HepG2 (cell line): Measurements from ENCODE around the gene CDKN2C. TPM values are rescaled to one million over a fixed set of nuclear protein-coding genes. Genes with fewer than 3 reads are reported as not detected.
A peak's percentile ranks its signal among the peaks of the same experiment; 100 is the strongest.

Experiments used
- ATRX ChIP-seq: sonication (generic); formaldehyde crosslinking; IDR thresholded peaks from 2 replicates; pipeline ENCODE4 v1.4.0; 2020; ENCODE audit warnings: missing genetic modification reagents, borderline replicate concordance
- BCL6 ChIP-seq: IDR thresholded peaks from 2 replicates; pipeline ENCODE4 v1.6.1; 2016; ENCODE audit warnings: missing genetic modification reagents, missing compliant biosample characterization
- BORCS8-MEF2B ChIP-seq: sonication (generic); formaldehyde crosslinking; IDR thresholded peaks from 2 replicates; pipeline ENCODE4 v1.8.0; 2022; ENCODE audit warnings: mild to moderate bottlenecking, missing genetic modification reagents
- CBX5 ChIP-seq: sonication (generic); formaldehyde crosslinking; IDR thresholded peaks from 2 replicates; pipeline ENCODE4 v1.4.0; 2020; ENCODE audit warnings: missing genetic modification reagents, borderline replicate concordance
- CEBPG ChIP-seq: IDR thresholded peaks from 2 replicates; pipeline ENCODE4 v1.6.1; 2016
- CREM ChIP-seq, 2 experiments: sonication (generic) in 1 of 2; formaldehyde crosslinking in 1 of 2; IDR thresholded peaks; 2 replicates each; pipeline versions ENCODE4 v1.4.0 to v1.6.1; 2016 to 2020; ENCODE audit warnings: antibody characterized with exemption in 1 of 2, mild to moderate bottlenecking in 1 of 2, missing genetic modification reagents in 1 of 2
- FOSL2 ChIP-seq: sonication (generic); formaldehyde crosslinking; IDR thresholded peaks from 2 replicates; pipeline ENCODE4 v1.4.0; 2020; ENCODE audit warnings: missing genetic modification reagents
- FOXA1 ChIP-seq, 2 experiments: fragments of 450-650 bp in 1 of 2; sonication (generic) in 1 of 2; formaldehyde crosslinking in 1 of 2; IDR thresholded peaks; 2 replicates each; pipeline versions ENCODE4 v1.4.0 to v1.6.1; 2016 to 2020; ENCODE audit warnings: missing genetic modification reagents in 1 of 2
- GLI4 ChIP-seq: sonication (generic); formaldehyde crosslinking; IDR thresholded peaks from 2 replicates; pipeline ENCODE4 v1.5.1; 2020; ENCODE audit warnings: missing genetic modification reagents, mild to moderate bottlenecking, moderate library complexity, borderline replicate concordance
- HHEX ChIP-seq: IDR thresholded peaks from 2 replicates; pipeline ENCODE4 v1.6.1; 2016; ENCODE audit warnings: control low read depth
- HNRNPK ChIP-seq: fragments of 200-400 bp; formaldehyde crosslinking; IDR thresholded peaks from 2 replicates; pipeline ENCODE4 v1.6.1; 2018; ENCODE audit warnings: low read length, low read depth, moderate library complexity, mild to moderate bottlenecking; ENCODE audit not compliant: poor library complexity, severe bottlenecking
- HOXA3 ChIP-seq: sonication (generic); formaldehyde crosslinking; IDR thresholded peaks from 2 replicates; pipeline ENCODE4 v1.5.0; 2020; ENCODE audit warnings: missing genetic modification reagents
- KAT8 ChIP-seq: IDR thresholded peaks from 2 replicates; pipeline ENCODE4 v1.6.1; 2016; ENCODE audit warnings: missing genetic modification reagents, missing compliant biosample characterization
- KLF16 ChIP-seq, 2 experiments: sonication (generic) in 1 of 2; formaldehyde crosslinking in 1 of 2; IDR thresholded peaks; 2 replicates each; pipeline versions ENCODE4 v1.6.1 to v1.8.0; 2016 to 2023; ENCODE audit warnings: missing genetic modification reagents in 2 of 2, missing compliant biosample characterization in 1 of 2
- KMT2A ChIP-seq: sonication (generic); formaldehyde crosslinking; IDR thresholded peaks from 2 replicates; pipeline ENCODE4 v1.4.0; 2020; ENCODE audit warnings: missing genetic modification reagents
- KMT2B ChIP-seq: IDR thresholded peaks from 2 replicates; pipeline ENCODE4 v1.6.1; 2016; ENCODE audit warnings: missing genetic modification reagents, missing compliant biosample characterization
- MBNL3 ChIP-seq: fragments of 250-450 bp; sonication (Bioruptor Pico); conservative IDR thresholded peaks from 2 replicates; pipeline ENCODE4 v1.8.0; 2022; ENCODE audit warnings: mild to moderate bottlenecking, inconsistent platforms
- NFKB2 ChIP-seq: sonication (generic); formaldehyde crosslinking; IDR thresholded peaks from 2 replicates; pipeline ENCODE4 v1.4.0; 2020; ENCODE audit warnings: missing genetic modification reagents, borderline replicate concordance
- YEATS4 ChIP-seq: sonication (generic); formaldehyde crosslinking; IDR thresholded peaks from 2 replicates; pipeline ENCODE4 v1.4.0; 2020; ENCODE audit warnings: missing genetic modification reagents, borderline replicate concordance
- ZBTB7A ChIP-seq: sonication (generic); formaldehyde crosslinking; IDR thresholded peaks from 2 replicates; pipeline ENCODE4 v1.8.0; 2022; ENCODE audit warnings: mild to moderate bottlenecking, missing genetic modification reagents
- ZMYM4 ChIP-seq: sonication (generic); formaldehyde crosslinking; IDR thresholded peaks from 2 replicates; pipeline ENCODE4 v1.8.1; 2023; ENCODE audit warnings: mild to moderate bottlenecking, missing genetic modification reagents
- ZNF160 ChIP-seq: sonication (generic); formaldehyde crosslinking; IDR thresholded peaks from 2 replicates; pipeline ENCODE4 v1.8.0; 2022; ENCODE audit warnings: mild to moderate bottlenecking, inconsistent platforms, missing genetic modification reagents
- ZNF274 ChIP-seq: sonication (generic); formaldehyde crosslinking; IDR thresholded peaks from 2 replicates; pipeline ENCODE4 v1.5.1; 2020; ENCODE audit warnings: mild to moderate bottlenecking, missing genetic modification reagents
- ZNF317 ChIP-seq: sonication (generic); formaldehyde crosslinking; IDR thresholded peaks from 2 replicates; pipeline ENCODE4 v1.5.0; 2020; ENCODE audit warnings: mild to moderate bottlenecking, missing genetic modification reagents
- ZNF44 ChIP-seq: sonication (generic); formaldehyde crosslinking; IDR thresholded peaks from 2 replicates; pipeline ENCODE4 v1.5.1; 2020; ENCODE audit warnings: mild to moderate bottlenecking, missing genetic modification reagents
- ZNF776 ChIP-seq: sonication (generic); formaldehyde crosslinking; IDR thresholded peaks from 2 replicates; pipeline ENCODE4 v1.4.0; 2020; ENCODE audit warnings: mild to moderate bottlenecking, missing genetic modification reagents
- polyA plus RNA-seq, 8 experiments: library from polyadenylated mRNA; depleted of rRNA in 3 of 8; stranded (reverse) in 7 of 8; unstranded in 1 of 8; fragments of >200 nt; fragmentation: Illumina TruSeq in 4 of 8; extraction: Trizol in 4 of 8; gene quantifications; 2 replicates each; pipeline versions ENCODE4 v1.2.1 to v1.2.3, GENCODE V29; 2011 to 2016; ENCODE audit warnings: low read depth in 4 of 8, missing spikeins in 1 of 8, mixed read lengths in 1 of 8; ENCODE audit not compliant: insufficient read depth in 1 of 8
- total RNA-seq, 5 experiments: library from RNA; depleted of rRNA; stranded (reverse); fragments of >200 nt; fragmentation: Illumina TruSeq; extraction: Trizol; gene quantifications; 2 replicates each; pipeline ENCODE4 v1.2.3, GENCODE V29; 2016; ENCODE audit warnings: low read depth in 1 of 5
- TF ChIP-seq, protein P1 (sequence below): sonication (generic); formaldehyde crosslinking; IDR thresholded peaks from 2 replicates; pipeline ENCODE4 v1.4.0; 2020; ENCODE audit warnings: missing genetic modification reagents, mild to moderate bottlenecking, borderline replicate concordance
- TF ChIP-seq, protein P2 (sequence below): sonication (generic); formaldehyde crosslinking; IDR thresholded peaks from 2 replicates; pipeline ENCODE4 v1.5.1; 2020; ENCODE audit warnings: mild to moderate bottlenecking, missing genetic modification reagents, moderate library complexity

Gene CDKN2C
- total and polyA plus RNA-seq, 2 of the 13 experiments (the other 11 are each of a cell fraction or from before 2014, with no cell fraction given): 7.8 to 13.7 TPM

DNA sequence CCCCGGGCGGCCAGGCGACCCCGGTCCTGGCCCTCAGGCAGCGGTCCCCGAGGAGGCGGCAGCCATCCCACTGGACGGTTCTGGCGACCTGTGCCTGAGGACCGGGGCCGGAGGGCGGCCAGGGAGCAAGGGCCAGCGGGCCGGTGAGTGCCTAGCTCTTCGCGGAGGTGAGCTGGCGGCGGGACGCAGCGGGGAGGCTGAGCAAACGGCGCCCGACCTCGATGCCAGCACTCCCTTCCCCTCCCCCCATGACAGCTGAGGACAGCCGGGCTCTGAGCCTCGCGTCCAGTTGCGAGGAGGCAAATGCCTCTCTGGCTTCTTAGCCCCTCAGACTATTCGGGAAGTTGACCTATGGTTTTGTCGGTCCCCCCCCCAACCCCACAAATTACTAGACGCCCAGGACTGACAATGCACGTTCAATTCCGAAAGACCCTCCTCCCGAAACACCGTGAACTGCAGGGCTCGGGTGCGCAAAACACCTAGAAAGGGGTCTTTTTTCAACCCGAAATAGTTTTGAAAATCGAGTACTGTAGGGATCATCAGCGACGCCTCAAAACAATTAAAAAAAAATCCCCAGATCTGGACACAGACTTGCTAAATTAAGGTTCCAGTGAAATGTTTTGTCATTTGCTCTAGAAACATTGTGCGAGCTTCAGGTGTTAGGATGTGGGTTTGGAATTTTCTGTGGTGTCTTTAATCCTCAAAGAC lies 8.3 kb downstream of the CDKN2C start (continued):
- TF ChIP-seq CBX5 (CRISPR knock-in tag) (no peak; the same call in 1 of the 2 replicates), KMT2B (CRISPR knock-in tag) (peak; percentile 81), ZNF776 (no peak), KAT8 (CRISPR knock-in tag) (no peak), ZNF44 (CRISPR knock-in tag) (no peak), KLF16 (CRISPR knock-in tag; IDR thresholded peaks at IDR 0.05) (no peak), HNRNPK (peak; percentile 83), NFKB2 (0 out of 2 replicates have a peak, but pooled peaks have one; percentile 18), GLI4 (CRISPR knock-in tag) (no peak), ZBTB7A (CRISPR knock-in tag) (0 out of 2 replicates have a peak, but pooled peaks have one; percentile 8), BORCS8-MEF2B (CRISPR knock-in tag) (peak; percentile 24; the same call in 1 of the 2 replicates), FOXA1 (IDR thresholded peaks at IDR 0.05) (no peak), FOXA1 (CRISPR knock-in tag; IDR thresholded peaks at IDR 0.05) (no peak), ZNF317 (CRISPR knock-in tag) (no peak), HOXA3 (CRISPR knock-in tag) (peak; percentile 45), ZNF274 (CRISPR knock-in tag) (no peak), ZNF160 (CRISPR knock-in tag) (peak; percentile 52; the same call in 1 of the 2 replicates), CREM (IDR thresholded peaks at IDR 0.05) (0 out of 2 replicates have a peak, but pooled peaks have one; percentile 12), CREM (CRISPR knock-in tag; IDR thresholded peaks at IDR 0.05) (no peak), FOSL2 (CRISPR knock-in tag) (peak; percentile 5; the same call in 1 of the 2 replicates), HHEX (CRISPR knock-in tag) (no peak), YEATS4 (CRISPR knock-in tag) (peak; percentile 74), BCL6 (CRISPR knock-in tag) (0 out of 2 replicates have a peak, but pooled peaks have one; percentile 22), ATRX (no peak), CEBPG (no peak), ZMYM4 (CRISPR knock-in tag) (no peak), MBNL3 (CRISPR knock-in tag) (no peak), KMT2A (peak; percentile 21; the same call in 1 of the 2 replicates)
- TF ChIP-seq, protein P1, sequence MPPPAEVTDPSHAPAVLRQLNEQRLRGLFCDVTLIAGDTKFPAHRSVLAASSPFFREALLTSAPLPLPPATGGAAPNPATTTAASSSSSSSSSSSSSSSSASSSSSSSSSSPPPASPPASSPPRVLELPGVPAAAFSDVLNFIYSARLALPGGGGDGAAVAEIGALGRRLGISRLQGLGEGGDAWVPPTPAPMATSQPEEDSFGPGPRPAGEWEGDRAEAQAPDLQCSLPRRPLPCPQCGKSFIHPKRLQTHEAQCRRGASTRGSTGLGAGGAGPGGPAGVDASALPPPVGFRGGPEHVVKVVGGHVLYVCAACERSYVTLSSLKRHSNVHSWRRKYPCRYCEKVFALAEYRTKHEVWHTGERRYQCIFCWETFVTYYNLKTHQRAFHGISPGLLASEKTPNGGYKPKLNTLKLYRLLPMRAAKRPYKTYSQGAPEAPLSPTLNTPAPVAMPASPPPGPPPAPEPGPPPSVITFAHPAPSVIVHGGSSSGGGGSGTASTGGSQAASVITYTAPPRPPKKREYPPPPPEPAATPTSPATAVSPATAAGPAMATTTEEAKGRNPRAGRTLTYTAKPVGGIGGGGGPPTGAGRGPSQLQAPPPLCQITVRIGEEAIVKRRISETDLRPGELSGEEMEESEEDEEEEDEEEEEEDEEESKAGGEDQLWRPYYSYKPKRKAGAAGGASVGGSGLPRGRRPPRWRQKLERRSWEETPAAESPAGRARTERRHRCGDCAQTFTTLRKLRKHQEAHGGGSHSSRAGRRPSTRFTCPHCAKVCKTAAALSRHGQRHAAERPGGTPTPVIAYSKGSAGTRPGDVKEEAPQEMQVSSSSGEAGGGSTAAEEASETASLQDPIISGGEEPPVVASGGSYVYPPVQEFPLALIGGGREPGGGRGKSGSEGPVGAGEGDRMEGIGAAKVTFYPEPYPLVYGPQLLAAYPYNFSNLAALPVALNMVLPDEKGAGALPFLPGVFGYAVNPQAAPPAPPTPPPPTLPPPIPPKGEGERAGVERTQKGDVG (CRISPR knock-in tag): no peak
- TF ChIP-seq, protein P2, sequence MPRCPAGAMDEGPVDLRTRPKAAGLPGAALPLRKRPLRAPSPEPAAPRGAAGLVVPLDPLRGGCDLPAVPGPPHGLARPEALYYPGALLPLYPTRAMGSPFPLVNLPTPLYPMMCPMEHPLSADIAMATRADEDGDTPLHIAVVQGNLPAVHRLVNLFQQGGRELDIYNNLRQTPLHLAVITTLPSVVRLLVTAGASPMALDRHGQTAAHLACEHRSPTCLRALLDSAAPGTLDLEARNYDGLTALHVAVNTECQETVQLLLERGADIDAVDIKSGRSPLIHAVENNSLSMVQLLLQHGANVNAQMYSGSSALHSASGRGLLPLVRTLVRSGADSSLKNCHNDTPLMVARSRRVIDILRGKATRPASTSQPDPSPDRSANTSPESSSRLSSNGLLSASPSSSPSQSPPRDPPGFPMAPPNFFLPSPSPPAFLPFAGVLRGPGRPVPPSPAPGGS (CRISPR knock-in tag): 0 out of 2 replicates have a peak, but pooled peaks have one; percentile 11
